ENCODE data around the gene SLC15A2. TPM values are rescaled to one million over a fixed set of nuclear protein-coding genes. Genes with fewer than 3 reads are reported as not detected.

The SLC15A2 gene
- total RNA-seq, 1 donor from 2014 or later, result 0.49 TPM

GRCh38 chr3:121976727-121977126 lies 82.5 kb downstream of the SLC15A2 start:
- H3K27me3 ChIP-seq, result no peaks in the 10 kb centered on the region
- no peak for DNase-seq (ENCODE audit: extremely low spot score in 2 of 2)
- H3K27ac ChIP-seq, result no peak overlapping the region
- intact Hi-C loops (cut with DNase I), result no loop called here
- no peaks in the 10 kb centered on the region for H3K36me3 ChIP-seq
- no peaks in the 10 kb centered on the region for H3K9me3 ChIP-seq
- TF ChIP-seq CTCF (IDR thresholded peaks at IDR 0.05) (no peak), POLR2A (IDR thresholded peaks at IDR 0.05) (no peak), POLR2AphosphoS5 (IDR thresholded peaks at IDR 0.05; ENCODE audit: insufficient read depth in 1 of 2, low read depth in 1 of 2) (no peak)
- H3K4me3 ChIP-seq, result no peak overlapping the region
- H3K4me1 ChIP-seq, result peaks cover 5% of the 10 kb centered on the region

- Histone ChIP-seq H3K27me3 (no peaks in the 10 kb centered on the region), H3K36me3 (no peaks in the 10 kb centered on the region), H3K27ac (no peak overlapping the region), H3K9me3 (no peaks in the 10 kb centered on the region), H3K4me1 (peaks cover 5% of the 10 kb centered on the region), H3K4me3 (no peak overlapping the region)
- TF ChIP-seq POLR2AphosphoS5 (IDR thresholded peaks at IDR 0.05; ENCODE audit: insufficient read depth in 1 of 2, low read depth in 1 of 2), result no peak
- TF ChIP-seq POLR2A (IDR thresholded peaks at IDR 0.05), result no peak
- TF ChIP-seq CTCF (IDR thresholded peaks at IDR 0.05), result no peak
- intact Hi-C loops (cut with DNase I), result no loop called here
- no peak for DNase-seq (ENCODE audit: extremely low spot score in 2 of 2)
These were observed 85.0 kb downstream of the SLC15A2 start for GRCh38 chr3:121979246-121979645.

- Histone ChIP-seq H3K4me3 (no peak overlapping the region), H3K9me3 (no peaks in the 10 kb centered on the region), H3K4me1 (peaks cover 5% of the 10 kb centered on the region), H3K36me3 (no peaks in the 10 kb centered on the region), H3K27ac (no peak overlapping the region), H3K27me3 (no peaks in the 10 kb centered on the region)
- intact Hi-C loops (cut with DNase I), result no loop called here
- DNase-seq (ENCODE audit: extremely low spot score in 2 of 2), result no peak
- TF ChIP-seq POLR2AphosphoS5 (IDR thresholded peaks at IDR 0.05; ENCODE audit: insufficient read depth in 1 of 2, low read depth in 1 of 2) (no peak), POLR2A (IDR thresholded peaks at IDR 0.05) (no peak), CTCF (IDR thresholded peaks at IDR 0.05) (no peak)
These were observed 85.7 kb downstream of the SLC15A2 start for GRCh38 chr3:121979734-121980449.

GRCh38 chr3:121980450-121980796 lies 86.2 kb downstream of the SLC15A2 start:
- peaks cover 5% of the 10 kb centered on the region for H3K4me1 ChIP-seq
- H3K27ac ChIP-seq, result no peak overlapping the region
- TF ChIP-seq POLR2AphosphoS5 (IDR thresholded peaks at IDR 0.05; ENCODE audit: insufficient read depth in 1 of 2, low read depth in 1 of 2) (no peak), POLR2A (IDR thresholded peaks at IDR 0.05) (no peak), CTCF (IDR thresholded peaks at IDR 0.05) (no peak)
- no peaks in the 10 kb centered on the region for H3K9me3 ChIP-seq
- no peaks in the 10 kb centered on the region for H3K27me3 ChIP-seq
- DNase-seq (ENCODE audit: extremely low spot score in 2 of 2), result no peak
- no peaks in the 10 kb centered on the region for H3K36me3 ChIP-seq
- H3K4me3 ChIP-seq, result no peak overlapping the region
- intact Hi-C loops (cut with DNase I), result no loop called here

- no peak overlapping the region for H3K27ac ChIP-seq
- peaks cover 5% of the 10 kb centered on the region for H3K4me1 ChIP-seq
- no peaks in the 10 kb centered on the region for H3K9me3 ChIP-seq
- DNase-seq (ENCODE audit: extremely low spot score in 2 of 2), result no peak
- no peak overlapping the region for H3K4me3 ChIP-seq
- no peaks in the 10 kb centered on the region for H3K27me3 ChIP-seq
- TF ChIP-seq POLR2A (IDR thresholded peaks at IDR 0.05) (no peak), POLR2AphosphoS5 (IDR thresholded peaks at IDR 0.05; ENCODE audit: insufficient read depth in 1 of 2, low read depth in 1 of 2) (no peak), CTCF (IDR thresholded peaks at IDR 0.05) (no peak)
- H3K36me3 ChIP-seq, result no peaks in the 10 kb centered on the region
- intact Hi-C loops (cut with DNase I), result no loop called here
These were observed 87.3 kb downstream of the SLC15A2 start for GRCh38 chr3:121981473-121981872.

All from vagina (tissue), 2 donors.